Thoracic aorta (tissue), 2 donors: ENCODE results near the gene IRX3. TPM values are rescaled to one million over a fixed set of nuclear protein-coding genes. Genes with fewer than 3 reads are reported as not detected.
"Not testable (repeated sequence)": the region's sequence is repeated elsewhere in the genome, so short reads cannot be mapped to it uniquely, and the experiment has no call there.

Experiments
- ATAC-seq: fragments of 150-250 bp; one replicate; pipeline ENCODE4 v1.8.0; 2017; ENCODE audit warnings: low read depth; ENCODE audit not compliant: insufficient number of reproducible peaks, low FRiP score
- DNase-seq: peaks from one replicate; pipeline ENCODE4 v3.0.0-alpha.2; 2020; ENCODE audit warnings: low spot score
- H3K27ac ChIP-seq, 2 donors: fragments of 200-600 bp; sonication (generic); 1 replicate in 1 of 2; 2 replicates in 1 of 2; pipeline ENCODE4 v1.5.1; 2016; ENCODE audit warnings: mild to moderate bottlenecking in 2 of 2, moderate library complexity in 2 of 2
- H3K27me3 ChIP-seq: fragments of 200-600 bp; sonication (generic); replicated peaks from 2 replicates; pipeline ENCODE4 v1.6.0; 2016; ENCODE audit warnings: mild to moderate bottlenecking; ENCODE audit not compliant: insufficient read depth
- H3K36me3 ChIP-seq: fragments of 200-600 bp; sonication (generic); one replicate; pipeline ENCODE4 v1.5.1; 2016
- H3K4me1 ChIP-seq, 2 donors: fragments of 200-600 bp; sonication (generic); 1 replicate in 1 of 2; 2 replicates in 1 of 2; pipeline versions ENCODE4 v1.5.1 to v1.6.0; 2016; ENCODE audit warnings: low read depth in 2 of 2, mild to moderate bottlenecking in 1 of 2; ENCODE audit not compliant: control insufficient read depth in 1 of 2
- H3K4me3 ChIP-seq: fragments of 200-600 bp; sonication (generic); 2 replicates; pipeline ENCODE4 v1.5.1; 2016; ENCODE audit warnings: mild to moderate bottlenecking
- H3K9me3 ChIP-seq: fragments of 200-600 bp; sonication (generic); 2 replicates; pipeline ENCODE4 v1.5.1; 2016
- total RNA-seq, 2 donors: library from RNA; depleted of rRNA; stranded (reverse); fragments of >200 nt; gene quantifications; one replicate each; pipeline versions ENCODE4 v1.1.0 to v1.2.3, GENCODE V29; 2016
- TF ChIP-seq, protein P1 (sequence below): fragments of 200-600 bp; sonication (generic); IDR thresholded peaks from one replicate; pipeline ENCODE4 v1.5.1; 2019; ENCODE audit warnings: antibody characterized with exemption

The IRX3 gene
- total RNA-seq, 2 donors from 2014 or later: 0.95 to 2.0 TPM

DNA sequence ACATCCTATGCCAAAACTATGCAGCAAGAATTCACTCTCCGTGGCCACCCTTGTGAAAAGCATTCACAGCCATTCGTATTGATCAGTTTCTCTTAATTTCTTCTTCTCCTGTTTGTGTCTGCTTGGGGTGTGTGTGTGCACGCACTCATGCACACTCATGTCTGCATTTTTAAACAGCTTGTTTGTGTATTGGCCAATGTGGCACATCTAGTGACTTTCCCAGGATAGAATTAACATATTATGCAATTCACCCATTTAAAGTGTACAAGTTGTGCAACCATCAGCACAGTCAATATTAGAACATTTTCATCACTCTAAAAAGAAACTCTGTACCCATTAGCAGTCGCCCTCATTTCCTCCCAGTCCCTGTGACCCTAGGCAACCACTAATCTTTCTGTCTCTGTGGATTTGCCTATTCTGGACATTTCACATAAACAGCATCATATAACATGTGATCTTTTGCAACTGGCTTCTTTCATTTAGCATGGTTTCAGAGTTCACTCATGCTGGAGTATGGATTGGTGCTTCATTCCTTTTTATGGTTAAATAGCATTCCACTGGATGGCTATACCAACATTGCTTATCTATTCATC is 20.1 kb downstream of the IRX3 start:
- Histone ChIP-seq H3K9me3 (no peaks in the 10 kb centered on the region), H3K27ac (no peak overlapping the region), H3K36me3 (no peaks in the 10 kb centered on the region), H3K27me3 (no peaks in the 10 kb centered on the region), H3K4me3 (no peak overlapping the region), H3K4me1 (no peaks in the 10 kb centered on the region)
- ATAC-seq: no peak
- TF ChIP-seq, protein P1, sequence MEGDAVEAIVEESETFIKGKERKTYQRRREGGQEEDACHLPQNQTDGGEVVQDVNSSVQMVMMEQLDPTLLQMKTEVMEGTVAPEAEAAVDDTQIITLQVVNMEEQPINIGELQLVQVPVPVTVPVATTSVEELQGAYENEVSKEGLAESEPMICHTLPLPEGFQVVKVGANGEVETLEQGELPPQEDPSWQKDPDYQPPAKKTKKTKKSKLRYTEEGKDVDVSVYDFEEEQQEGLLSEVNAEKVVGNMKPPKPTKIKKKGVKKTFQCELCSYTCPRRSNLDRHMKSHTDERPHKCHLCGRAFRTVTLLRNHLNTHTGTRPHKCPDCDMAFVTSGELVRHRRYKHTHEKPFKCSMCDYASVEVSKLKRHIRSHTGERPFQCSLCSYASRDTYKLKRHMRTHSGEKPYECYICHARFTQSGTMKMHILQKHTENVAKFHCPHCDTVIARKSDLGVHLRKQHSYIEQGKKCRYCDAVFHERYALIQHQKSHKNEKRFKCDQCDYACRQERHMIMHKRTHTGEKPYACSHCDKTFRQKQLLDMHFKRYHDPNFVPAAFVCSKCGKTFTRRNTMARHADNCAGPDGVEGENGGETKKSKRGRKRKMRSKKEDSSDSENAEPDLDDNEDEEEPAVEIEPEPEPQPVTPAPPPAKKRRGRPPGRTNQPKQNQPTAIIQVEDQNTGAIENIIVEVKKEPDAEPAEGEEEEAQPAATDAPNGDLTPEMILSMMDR: no peak
- no peak for DNase-seq

DNA sequence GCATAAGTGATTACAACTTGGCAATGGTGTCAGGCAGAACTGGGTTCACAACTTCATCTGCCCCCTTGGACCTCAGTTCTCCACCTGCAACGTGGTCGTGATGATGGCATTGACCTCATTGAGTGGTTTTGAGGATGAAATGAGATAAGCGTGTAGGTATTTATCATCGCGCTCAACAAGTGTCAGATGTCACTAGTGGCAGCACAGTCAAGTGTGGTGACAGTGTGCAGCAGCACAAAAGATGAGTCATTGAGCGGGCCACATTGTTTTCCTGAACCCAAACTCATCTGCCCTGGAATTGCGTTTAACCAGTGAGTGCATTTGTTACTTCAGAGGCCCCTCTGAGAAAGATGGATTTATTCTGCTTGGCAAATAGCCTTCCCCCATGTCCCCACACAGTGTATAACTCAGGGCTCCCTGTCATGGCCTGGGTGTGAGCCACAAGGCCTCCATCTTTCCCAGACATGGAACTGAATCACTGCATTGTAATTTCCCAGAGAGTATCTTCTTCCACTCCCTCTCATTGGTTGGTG is 20.9 kb downstream of the IRX3 start:
- DNase-seq (no peak), ATAC-seq (no peak)
- TF ChIP-seq, protein P1: no peak
- H3K27me3 ChIP-seq: no peaks in the 10 kb centered on the region
- H3K4me3 ChIP-seq: no peak overlapping the region
- no peaks in the 10 kb centered on the region for H3K9me3 ChIP-seq
- no peaks in the 10 kb centered on the region for H3K4me1 ChIP-seq
- no peak overlapping the region for H3K27ac ChIP-seq
- no peaks in the 10 kb centered on the region for H3K36me3 ChIP-seq

- Histone ChIP-seq H3K27ac (no peak overlapping the region), H3K4me1 (no peaks in the 10 kb centered on the region), H3K27me3 (no peaks in the 10 kb centered on the region), H3K36me3 (no peaks in the 10 kb centered on the region), H3K4me3 (no peak overlapping the region), H3K9me3 (no peaks in the 10 kb centered on the region)
- ATAC-seq (no peak), DNase-seq (no peak)
- TF ChIP-seq, protein P1: no peak
Measured at GRCh38 chr16:54253118-54253517, 33.5 kb downstream of the IRX3 start.

DNA sequence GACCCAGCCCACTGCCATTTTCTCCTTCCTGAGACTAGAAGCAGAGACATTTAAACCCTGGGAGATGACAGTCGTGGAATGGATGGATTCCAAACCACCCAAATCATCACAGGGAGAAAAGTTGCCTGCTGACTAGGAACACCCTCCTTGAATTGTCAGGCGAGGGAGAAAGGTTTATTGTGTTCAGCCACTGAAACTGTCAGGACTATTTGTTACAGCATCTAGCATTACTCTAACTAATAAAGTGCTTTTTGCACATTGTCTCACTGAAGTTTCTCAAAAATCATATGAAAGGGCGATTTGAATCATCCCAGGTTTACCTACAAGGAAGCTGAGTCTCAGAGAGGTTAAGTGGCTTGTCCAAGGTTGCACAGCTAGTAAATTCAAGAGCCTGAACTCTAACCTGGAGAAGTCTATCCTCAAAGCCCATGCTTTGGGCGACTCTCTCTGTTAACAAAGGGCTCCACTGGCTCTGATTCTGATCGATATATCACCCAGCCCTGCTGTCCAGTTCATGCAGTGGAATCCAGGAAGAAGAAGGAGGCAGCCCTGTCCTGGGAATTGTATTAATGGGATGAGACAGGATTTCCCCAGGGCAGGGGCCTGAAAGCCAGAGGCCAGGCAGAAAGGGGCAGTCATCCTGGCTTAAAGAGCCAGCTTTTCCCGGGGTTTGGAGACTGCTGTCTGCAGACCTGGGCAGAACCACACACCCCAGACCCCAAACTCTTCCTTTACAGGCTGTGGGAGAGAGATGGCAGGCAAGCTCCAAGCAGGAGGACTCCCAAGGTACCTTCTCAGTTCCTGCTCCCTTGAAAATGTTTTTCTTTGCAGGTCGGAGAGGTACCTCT is 37.5 kb downstream of the IRX3 start:
- no peaks in the 10 kb centered on the region for H3K36me3 ChIP-seq
- H3K27ac ChIP-seq: no peak overlapping the region
- TF ChIP-seq, protein P1: no peak
- ATAC-seq (no peak), DNase-seq (no peak)
- H3K27me3 ChIP-seq: no peaks in the 10 kb centered on the region
- H3K4me3 ChIP-seq: no peak overlapping the region
- no peaks in the 10 kb centered on the region for H3K4me1 ChIP-seq
- H3K9me3 ChIP-seq: no peaks in the 10 kb centered on the region

DNA sequence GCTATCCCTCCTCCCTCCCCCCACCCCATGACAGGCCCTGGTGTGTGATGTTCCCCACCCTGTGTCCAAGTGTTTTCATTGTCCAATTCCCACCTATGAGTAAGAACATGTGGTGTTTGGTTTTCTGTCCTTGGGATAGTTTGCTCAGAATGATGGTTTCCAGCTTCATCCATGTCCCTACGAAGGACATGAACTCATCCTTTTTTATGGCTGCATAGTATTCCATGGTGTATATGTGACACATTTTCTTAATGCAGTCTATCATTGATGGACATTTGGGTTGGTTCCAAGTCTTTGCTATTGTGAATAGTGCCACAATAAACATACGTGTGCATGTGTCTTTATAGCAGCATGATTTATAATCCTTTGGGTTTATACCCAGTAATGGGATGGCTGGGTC is 38.9 kb downstream of the IRX3 start:
- ATAC-seq, H3K4me1 ChIP-seq, H3K36me3 ChIP-seq, H3K9me3 ChIP-seq, DNase-seq, H3K27me3 ChIP-seq, H3K27ac ChIP-seq, H3K4me3 ChIP-seq: not testable (repeated sequence)
